Neuronal stem cell (in vitro differentiated cells): ENCODE data around the gene CFL1.

Source experiments
- DNase-seq: peaks from one replicate; pipeline ENCODE4 v3.0.0-alpha.2; 2013; ENCODE audit warnings: low spot score
- H2AFZ ChIP-seq: one replicate; pipeline ENCODE4 v1.6.1; 2013; ENCODE audit warnings: mild to moderate bottlenecking, low read length, inconsistent platforms
- H2AK5ac ChIP-seq: 2 replicates; pipeline ENCODE4 v1.6.1; 2013; ENCODE audit warnings: low read depth, mild to moderate bottlenecking, inconsistent platforms, low read length, moderate library complexity, mixed read lengths
- H2BK120ac ChIP-seq: 2 replicates; pipeline ENCODE4 v1.6.1; 2013; ENCODE audit warnings: low read depth, mild to moderate bottlenecking, inconsistent platforms, low read length, moderate library complexity, mixed read lengths
- H2BK12ac ChIP-seq: one replicate; pipeline ENCODE4 v1.6.1; 2013; ENCODE audit warnings: low read length, inconsistent platforms
- H2BK15ac ChIP-seq: 2 replicates; pipeline ENCODE4 v1.6.1; 2013; ENCODE audit warnings: mild to moderate bottlenecking, low read length, inconsistent platforms, mixed read lengths
- H2BK5ac ChIP-seq: one replicate; pipeline ENCODE4 v1.6.1; 2013; ENCODE audit warnings: inconsistent platforms, mild to moderate bottlenecking, low read length, moderate library complexity
- H3K14ac ChIP-seq: one replicate; pipeline ENCODE4 v1.6.1; 2013; ENCODE audit warnings: low read length, inconsistent platforms
- H3K18ac ChIP-seq: 2 replicates; pipeline ENCODE4 v1.6.1; 2013; ENCODE audit warnings: low read length, inconsistent platforms
- H3K23ac ChIP-seq: 2 replicates; pipeline ENCODE4 v1.6.1; 2013; ENCODE audit warnings: low read depth, mild to moderate bottlenecking, mixed read lengths, low read length, inconsistent platforms; ENCODE audit not compliant: poor library complexity
- H3K27ac ChIP-seq: replicated peaks from 3 replicates; pipeline ENCODE4 v1.5.1; 2013; ENCODE audit warnings: low read length, inconsistent platforms
- H3K27me3 ChIP-seq, 3 experiments: 2 replicates each; pipeline ENCODE4 v1.6.1; 2013; ENCODE audit warnings: low read length in 3 of 3, mild to moderate bottlenecking in 2 of 3, inconsistent platforms in 1 of 3, low read depth in 1 of 3, mixed read lengths in 1 of 3, moderate library complexity in 1 of 3; ENCODE audit not compliant: control insufficient read depth in 3 of 3, insufficient read depth in 3 of 3
- H3K36me3 ChIP-seq, 2 donors: replicated peaks in 1 of 2; 2 replicates each; pipeline ENCODE4 v1.6.1; 2013; ENCODE audit warnings: low read length in 2 of 2; ENCODE audit not compliant: control insufficient read depth in 2 of 2, insufficient read depth in 2 of 2
- H3K4ac ChIP-seq: 2 replicates; pipeline ENCODE4 v1.6.1; 2013; ENCODE audit warnings: inconsistent platforms, mild to moderate bottlenecking, low read length, moderate library complexity
- H3K4me1 ChIP-seq, 2 donors: 1 replicate in 1 of 2; 2 replicates in 1 of 2; pipeline ENCODE4 v1.6.1; 2013; ENCODE audit warnings: low read length in 2 of 2, low read depth in 1 of 2; ENCODE audit not compliant: control insufficient read depth in 2 of 2, insufficient read depth in 1 of 2
- H3K4me2 ChIP-seq: one replicate; pipeline ENCODE4 v1.6.1; 2013; ENCODE audit warnings: mild to moderate bottlenecking, low read length, inconsistent platforms; ENCODE audit not compliant: insufficient read depth, poor library complexity, severe bottlenecking
- H3K4me3 ChIP-seq, 2 donors: 2 replicates each; pipeline ENCODE4 v1.5.1; 2013; ENCODE audit warnings: low read length in 2 of 2, mild to moderate bottlenecking in 2 of 2, inconsistent platforms in 1 of 2, moderate library complexity in 1 of 2
- H3K79me1 ChIP-seq: one replicate; pipeline ENCODE4 v1.6.1; 2013; ENCODE audit warnings: low read depth, mild to moderate bottlenecking, inconsistent platforms, low read length, moderate library complexity
- H3K9ac ChIP-seq: one replicate; pipeline ENCODE4 v1.6.1; 2013; ENCODE audit warnings: mild to moderate bottlenecking, low read depth, low read length, inconsistent platforms; ENCODE audit not compliant: poor library complexity
- H3K9me3 ChIP-seq, 2 donors: replicated peaks in 1 of 2; 2 replicates each; pipeline versions ENCODE3 to v1.6.1; 2013; ENCODE audit warnings: low read length in 2 of 2, mild to moderate bottlenecking in 2 of 2, inconsistent platforms in 1 of 2, low read depth in 1 of 2, mixed read lengths in 1 of 2, moderate library complexity in 1 of 2; ENCODE audit not compliant: control insufficient read depth in 2 of 2, insufficient read depth in 1 of 2
- H4K8ac ChIP-seq: one replicate; pipeline ENCODE4 v1.6.1; 2013; ENCODE audit warnings: low read depth, mild to moderate bottlenecking, inconsistent platforms, low read length, moderate library complexity
- H4K91ac ChIP-seq: one replicate; pipeline ENCODE4 v1.6.1; 2013; ENCODE audit warnings: low read length, low read depth, mild to moderate bottlenecking, inconsistent platforms; ENCODE audit not compliant: poor library complexity
- WGBS, 2 donors: extraction: QIAGEN DNeasy Blood & Tissue Kit; methylation state at CpG; one replicate each; pipeline ENCODE4 v1.1.7; 2013; ENCODE audit warnings: missing lambda C conversion rate in 2 of 2, mixed read lengths in 1 of 2; ENCODE audit not compliant: insufficient read length in 2 of 2, insufficient replicate concordance in 1 of 2; ENCODE audit errors: extremely low coverage in 2 of 2; 5-methylcytosine and 5-hydroxymethylcytosine counted together

Gene CFL1

DNA sequence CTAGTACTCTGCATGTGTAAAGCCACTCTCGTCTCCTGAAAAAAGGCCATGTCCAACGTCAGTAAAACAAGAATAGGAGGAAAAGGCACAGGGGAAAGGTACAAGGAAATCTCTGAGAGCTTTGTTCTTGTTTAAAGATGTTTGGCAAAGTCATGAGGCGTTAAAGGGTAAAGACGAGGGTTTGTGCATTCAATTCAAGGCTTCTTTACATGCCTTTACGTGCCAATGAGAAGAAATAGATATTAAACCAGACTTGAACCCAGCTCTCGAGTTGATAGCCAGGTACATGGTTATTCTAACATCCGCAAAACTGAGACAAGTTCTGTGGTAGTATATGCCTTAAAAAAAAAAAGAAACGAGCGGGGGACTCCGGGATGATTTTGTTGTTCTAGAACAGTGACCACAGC lies 704 bp upstream of the CFL1 start:
- Histone ChIP-seq H3K27me3 (no peaks in the 10 kb centered on the region), H3K36me3 (peaks cover 49 to 55% of the 10 kb centered on the region in 2 donors), H2AK5ac (no peak overlapping the region), H3K79me1 (peaks cover 41% of the 10 kb centered on the region), H3K14ac (no peak overlapping the region), H4K91ac (no peak overlapping the region), H3K4me2 (peak overlapping the region; percentile 97), H3K27ac (peak overlapping the region; percentile 82), H2BK12ac (no peak overlapping the region), H2BK15ac (no peak overlapping the region), H2BK120ac (no peak overlapping the region), H2AFZ (peak overlapping the region; percentile 63), H2BK5ac (no peak overlapping the region), H3K18ac (no peak overlapping the region), H3K4me1 (peaks cover 8 to 17% of the 10 kb centered on the region in 2 donors), H3K9me3 (no peaks in the 10 kb centered on the region), H3K4me3 (peak overlapping the region; percentile 54 to 83), H4K8ac (no peak overlapping the region), H3K9ac (no peak overlapping the region), H3K4ac (no peak overlapping the region), H3K23ac (no peak overlapping the region)
- no CpG with 5 or more reads among the region's 10 CpGs for WGBS, 2 donors
- DNase-seq = no peak

DNA sequence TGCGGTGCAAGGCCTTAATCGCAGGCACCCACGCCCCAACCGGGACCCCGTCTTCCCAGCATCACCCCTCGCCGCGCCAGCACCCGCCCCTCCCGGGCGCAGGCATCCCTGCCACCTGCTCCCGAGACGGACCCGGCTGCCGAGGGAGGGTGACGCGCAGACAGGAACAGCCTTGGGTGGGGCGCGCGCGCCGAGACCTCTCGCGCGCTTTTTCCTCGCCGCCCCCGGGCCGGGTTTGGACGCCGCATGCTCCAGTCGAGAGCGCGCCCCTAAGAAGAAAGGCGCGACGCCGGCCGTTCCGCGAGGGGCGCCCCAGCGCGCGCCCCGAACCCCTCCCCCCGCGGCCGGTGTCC lies 504 bp downstream of the CFL1 start:
- Histone ChIP-seq H3K4me1 (peaks cover 8 to 17% of the 10 kb centered on the region in 2 donors), H2BK120ac (no peak overlapping the region), H2BK5ac (peak overlapping the region; percentile 79), H3K4me3 (peak overlapping the region; percentile 83 to 98), H4K91ac (no peak overlapping the region), H3K4ac (peak overlapping the region; percentile 68), H2AK5ac (peak overlapping the region; percentile 96), H3K27me3 (no peaks in the 10 kb centered on the region), H2BK12ac (no peak overlapping the region), H3K79me1 (peaks cover 37% of the 10 kb centered on the region), H3K23ac (peak overlapping the region; percentile 100), H3K36me3 (peaks cover 46 to 55% of the 10 kb centered on the region in 2 donors), H3K18ac (peak overlapping the region; percentile 98), H2AFZ (no peak overlapping the region), H4K8ac (no peak overlapping the region), H3K4me2 (peak overlapping the region; percentile 72), H3K27ac (peak overlapping the region; percentile 95), H3K9ac (peak overlapping the region; percentile 100), H2BK15ac (peak overlapping the region; percentile 50), H3K14ac (peak overlapping the region; percentile 92), H3K9me3 (peaks cover 0 to 2% of the 10 kb centered on the region in 2 donors)
- no CpG with 5 or more reads among the region's 49 CpGs for WGBS, 2 donors
- no peak for DNase-seq

DNA sequence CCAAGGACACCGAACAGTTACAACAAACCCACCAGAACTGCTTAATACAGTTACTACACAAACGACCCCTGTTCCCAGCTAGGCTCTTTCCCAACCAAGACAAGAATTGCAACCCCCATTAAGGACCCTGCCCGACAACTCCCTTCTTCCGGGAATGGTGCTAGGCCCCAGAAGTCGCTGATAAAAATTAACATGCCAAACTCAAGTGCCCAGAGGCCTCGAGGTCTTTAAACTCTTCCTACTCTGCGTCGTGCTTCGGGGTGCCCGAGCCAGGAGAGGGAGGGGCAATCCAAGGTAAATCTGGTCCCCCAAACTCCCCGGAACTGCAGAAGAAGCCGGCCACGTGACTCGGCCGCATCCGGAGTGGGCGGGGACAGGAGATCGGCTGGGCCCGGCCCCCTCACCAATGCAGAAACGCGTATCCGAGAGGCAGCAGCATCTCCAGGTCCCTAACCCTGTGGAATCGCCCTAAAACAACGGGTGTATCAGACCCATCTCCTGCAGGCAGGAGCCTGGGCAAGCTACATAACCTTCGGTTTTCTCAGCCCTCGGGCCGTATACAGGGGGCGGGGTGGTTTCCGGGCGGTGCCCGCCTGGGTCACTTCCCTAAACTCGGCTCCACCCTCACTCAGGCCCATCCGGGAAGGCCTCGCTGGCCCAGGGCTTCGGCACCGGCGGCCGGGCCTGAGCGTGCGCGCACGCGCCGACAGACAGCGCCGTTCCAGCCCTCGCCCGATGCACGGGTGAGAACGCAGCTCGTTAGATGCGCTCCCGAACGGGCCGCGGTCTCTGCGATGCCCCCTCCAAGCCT lies 1.1 kb downstream of the CFL1 start:
- Histone ChIP-seq H3K27ac (peak overlapping the region; percentile 95), H3K23ac (peak overlapping the region; percentile 100), H3K4me2 (peak overlapping the region; percentile 87), H3K9ac (peak overlapping the region; percentile 100), H3K18ac (peak overlapping the region; percentile 98), H2BK12ac (no peak overlapping the region), H3K4me3 (peak overlapping the region; percentile 83 to 98), H3K4me1 (peaks cover 8 to 17% of the 10 kb centered on the region in 2 donors), H2BK5ac (peak overlapping the region; percentile 79), H2BK120ac (no peak overlapping the region), H2AK5ac (peak overlapping the region; percentile 96), H4K91ac (no peak overlapping the region), H3K14ac (peak overlapping the region; percentile 92), H2BK15ac (peak overlapping the region; percentile 50), H3K79me1 (peaks cover 34% of the 10 kb centered on the region), H4K8ac (no peak overlapping the region), H2AFZ (peak overlapping the region; percentile 27), H3K27me3 (no peaks in the 10 kb centered on the region), H3K36me3 (peaks cover 46 to 55% of the 10 kb centered on the region in 2 donors), H3K4ac (peak overlapping the region; percentile 68), H3K9me3 (peaks cover 0 to 3% of the 10 kb centered on the region in 2 donors)
- no CpG with 5 or more reads among the region's 57 CpGs for WGBS, 2 donors
- DNase-seq = peak; percentile 50

DNA sequence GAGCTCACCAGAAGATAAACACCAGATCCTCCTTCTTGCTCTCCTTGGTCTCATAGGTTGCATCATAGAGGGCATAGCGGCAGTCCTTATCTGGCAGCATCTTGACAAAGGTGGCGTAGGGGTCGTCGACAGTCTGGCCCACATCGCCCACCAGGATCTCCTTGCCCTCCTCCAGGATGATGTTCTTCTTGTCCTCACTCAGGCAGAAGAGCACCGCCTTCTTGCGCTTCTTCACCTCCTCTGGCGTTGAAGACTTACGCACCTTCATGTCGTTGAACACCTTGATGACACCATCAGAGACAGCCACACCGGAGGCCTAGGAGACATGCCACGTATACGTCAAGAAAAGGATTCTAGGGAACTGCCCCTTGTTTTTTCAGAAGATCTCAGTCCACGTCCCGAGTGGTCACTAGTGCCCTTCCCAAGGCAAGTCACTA lies 2.0 kb downstream of the CFL1 start:
- Histone ChIP-seq H3K23ac (no peak overlapping the region), H2AFZ (no peak overlapping the region), H2AK5ac (no peak overlapping the region), H3K4me1 (peaks cover 0 to 8% of the 10 kb centered on the region in 2 donors), H3K9ac (no peak overlapping the region), H3K4me3 (peak overlapping the region in 1 of 2 donors; percentile 83), H3K27me3 (no peaks in the 10 kb centered on the region), H3K18ac (no peak overlapping the region), H4K91ac (no peak overlapping the region), H2BK15ac (no peak overlapping the region), H3K4ac (no peak overlapping the region), H3K14ac (no peak overlapping the region), H3K27ac (no peak overlapping the region), H2BK5ac (no peak overlapping the region), H3K4me2 (no peak overlapping the region), H3K9me3 (peaks cover 6 to 12% of the 10 kb centered on the region in 2 donors), H2BK120ac (no peak overlapping the region), H2BK12ac (no peak overlapping the region), H3K79me1 (peaks cover 28% of the 10 kb centered on the region), H3K36me3 (peaks cover 50 to 55% of the 10 kb centered on the region in 2 donors), H4K8ac (no peak overlapping the region)
- no CpG with 5 or more reads among the region's 15 CpGs for WGBS, 2 donors
- DNase-seq = no peak
